HL-60/S4 treated with retinoic acid at 250 ng/mL for 4 days and 3 days (cell line): Measurements from ENCODE around the gene TMEM187.

Experiments
- in situ Hi-C: fragments of 300-500 bp; cut with MboI; formaldehyde crosslinking; loops from 2 replicates; pipeline ENCODE4 v1.7.0; 2022; ENCODE audit warnings: low sequenced_read_pairs

The TMEM187 gene

DNA sequence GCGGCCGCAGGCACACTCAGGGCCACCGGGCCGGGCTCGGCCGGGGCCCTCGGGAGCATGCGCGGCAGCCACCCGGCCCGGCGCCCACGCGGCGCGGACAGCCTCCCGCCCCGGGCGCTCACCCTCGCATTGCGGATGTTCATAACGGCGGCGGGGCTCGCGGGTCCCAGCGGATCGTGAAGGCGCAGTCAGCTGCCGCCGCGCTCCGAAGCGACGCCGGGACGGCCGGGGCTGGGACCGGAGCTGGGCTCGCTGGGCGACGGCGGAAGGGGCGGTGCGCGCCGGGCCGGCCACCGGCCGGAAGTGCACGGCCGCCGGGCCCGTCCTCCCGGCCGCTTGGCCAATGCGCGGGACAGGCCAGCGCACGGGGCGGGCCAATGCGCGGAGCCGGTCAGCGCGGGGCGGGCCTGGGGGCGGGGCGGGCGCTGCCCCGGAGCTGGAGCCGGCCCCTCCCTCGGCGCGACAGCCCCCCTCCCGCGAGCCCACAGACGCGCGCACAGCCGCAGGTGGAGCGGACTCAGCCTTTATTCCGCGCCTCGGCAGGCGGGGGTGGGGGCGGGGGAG is 37.7 kb upstream of the TMEM187 start, which contains the start of gene NAA10:
Gene NAA10 (minus strand): TSS at position 276 of the 564 bp plus-strand sequence. CDS start 133 bp downstream, at position 143.
- in situ Hi-C loops = no loop called here

DNA sequence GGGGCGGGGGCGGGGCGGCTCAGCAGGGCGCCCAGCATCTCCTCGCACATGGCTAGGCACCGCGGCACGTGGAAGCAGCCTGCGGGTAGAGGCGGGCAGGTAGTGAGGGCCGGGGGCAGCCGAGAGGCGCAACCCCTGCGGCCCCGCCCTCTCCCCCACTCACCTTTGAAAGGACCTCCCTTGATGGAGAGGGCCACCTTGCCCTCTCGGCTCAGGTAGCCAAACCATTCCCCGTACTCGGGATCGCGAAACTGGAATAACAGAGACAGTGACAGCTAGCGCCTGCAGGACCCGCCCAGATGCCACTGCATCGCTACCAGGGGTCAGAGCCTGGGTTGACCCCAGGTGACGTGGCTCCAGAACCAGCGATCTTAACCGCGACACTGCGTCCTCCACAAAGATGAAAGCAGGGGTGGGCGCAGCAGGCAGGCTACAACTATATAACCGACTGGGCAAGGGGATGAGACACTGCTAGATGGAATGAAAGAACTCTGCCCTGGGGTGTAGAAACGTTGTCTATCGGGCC is 37.2 kb upstream of the TMEM187 start:
- in situ Hi-C loops = no loop called here

DNA sequence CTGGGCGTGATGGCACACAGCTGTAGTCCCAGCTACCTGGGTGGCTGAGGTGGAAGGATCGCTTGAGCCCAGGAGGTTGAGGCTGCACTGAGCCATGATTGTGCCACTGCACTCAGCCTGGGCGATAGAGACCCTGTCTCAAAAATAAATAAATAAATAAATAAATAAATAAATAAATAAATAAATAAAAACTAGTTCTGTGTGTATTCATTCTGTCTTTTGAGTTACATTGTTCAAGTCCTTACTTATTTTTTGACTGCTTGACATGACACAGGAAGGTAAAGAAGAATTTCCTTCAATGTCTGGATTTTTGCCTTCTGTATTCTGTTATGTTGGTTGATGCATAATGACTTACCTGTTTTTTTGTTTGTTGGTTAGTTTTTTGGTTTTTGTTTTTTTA is 35.5 kb upstream of the TMEM187 start:
- in situ Hi-C loops = no loop called here

DNA sequence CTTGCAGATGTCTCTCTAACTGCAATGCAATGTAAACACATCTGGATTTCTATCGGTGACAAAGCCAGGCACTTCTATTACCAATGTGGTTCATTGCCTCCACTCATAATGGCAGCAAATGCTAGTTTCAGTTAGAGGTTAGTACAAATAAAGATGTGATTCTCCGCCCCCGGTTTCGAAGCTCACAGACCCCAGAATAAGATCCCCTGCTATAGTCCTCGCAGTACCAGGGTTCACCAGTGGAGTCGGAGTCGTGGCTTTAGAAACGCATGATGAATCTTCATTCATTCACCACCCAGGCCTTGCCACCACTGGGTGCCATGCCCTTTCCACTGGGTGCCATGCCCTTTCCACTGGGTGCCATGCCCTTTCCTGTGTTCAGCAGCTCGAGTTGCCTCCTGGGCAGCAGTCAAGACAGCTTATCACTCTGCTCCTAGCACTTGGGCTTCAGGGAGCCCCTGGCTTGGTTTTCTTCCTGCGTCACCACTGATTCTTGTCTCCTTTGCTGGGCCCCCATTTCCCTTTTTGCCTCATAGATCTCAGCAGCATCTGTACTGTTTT is 34.2 kb upstream of the TMEM187 start:
- in situ Hi-C loops = no loop called here

- in situ Hi-C loops = no loop called here
Observed at GRCh38 chrX:153939573-153939972, 33.0 kb upstream of the TMEM187 start.

DNA sequence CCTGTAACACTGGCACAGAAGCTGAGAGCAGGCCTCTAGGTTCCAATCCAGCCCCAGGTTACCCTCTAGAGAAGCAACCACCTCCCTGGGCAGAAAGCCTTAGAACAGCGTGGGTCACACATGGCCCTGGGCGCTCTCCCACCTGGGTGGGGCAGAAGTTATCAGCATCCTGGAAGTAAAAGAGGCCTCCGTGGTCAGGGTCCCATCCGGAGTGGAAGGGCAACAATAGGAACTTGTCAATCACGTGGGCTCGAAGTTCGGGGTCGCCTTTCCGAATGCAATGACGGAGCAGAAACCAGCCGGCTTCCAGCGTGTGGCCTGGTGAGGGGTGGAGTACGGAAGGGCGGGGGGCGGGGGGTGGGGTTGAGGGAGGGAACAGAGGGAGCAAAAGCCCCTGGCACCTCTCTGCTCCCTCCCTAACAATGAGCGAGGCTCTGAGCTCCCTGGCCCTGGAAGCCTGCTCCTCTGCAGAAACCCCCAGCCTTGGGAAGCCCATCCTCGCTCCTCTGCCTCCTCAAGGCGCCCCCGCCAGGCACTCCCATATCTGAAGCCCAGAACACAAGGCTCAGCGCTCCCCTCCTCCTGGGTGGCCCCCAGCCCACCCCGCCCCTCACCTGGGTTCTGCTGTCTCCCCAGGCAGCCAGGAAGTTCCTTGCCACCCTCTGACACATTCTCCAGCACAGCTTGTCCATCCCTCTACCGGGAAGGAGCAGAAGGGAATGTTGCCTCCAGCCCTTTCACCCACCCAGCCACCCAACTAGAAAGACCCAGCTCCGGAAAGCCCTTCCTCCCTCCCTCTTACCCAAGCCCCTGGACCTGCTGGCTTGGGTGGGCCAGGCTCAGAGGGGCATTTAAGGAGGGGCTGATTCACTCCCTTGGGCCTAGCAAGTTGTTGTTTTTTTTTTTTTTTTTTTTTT is 31.0 kb upstream of the TMEM187 start:
- in situ Hi-C loops = no loop called here

GRCh38 chrX:153944140-153944799 is 28.3 kb upstream of the TMEM187 start, which contains the start of gene RENBP:
TSS of gene RENBP (minus strand) at chrX:153944643. CDS start at chrX:153944610, 33 bp downstream.
- in situ Hi-C loops = no loop called here

GRCh38 chrX:153944800-153945150 is 27.8 kb upstream of the TMEM187 start:
- in situ Hi-C loops = no loop called here

DNA sequence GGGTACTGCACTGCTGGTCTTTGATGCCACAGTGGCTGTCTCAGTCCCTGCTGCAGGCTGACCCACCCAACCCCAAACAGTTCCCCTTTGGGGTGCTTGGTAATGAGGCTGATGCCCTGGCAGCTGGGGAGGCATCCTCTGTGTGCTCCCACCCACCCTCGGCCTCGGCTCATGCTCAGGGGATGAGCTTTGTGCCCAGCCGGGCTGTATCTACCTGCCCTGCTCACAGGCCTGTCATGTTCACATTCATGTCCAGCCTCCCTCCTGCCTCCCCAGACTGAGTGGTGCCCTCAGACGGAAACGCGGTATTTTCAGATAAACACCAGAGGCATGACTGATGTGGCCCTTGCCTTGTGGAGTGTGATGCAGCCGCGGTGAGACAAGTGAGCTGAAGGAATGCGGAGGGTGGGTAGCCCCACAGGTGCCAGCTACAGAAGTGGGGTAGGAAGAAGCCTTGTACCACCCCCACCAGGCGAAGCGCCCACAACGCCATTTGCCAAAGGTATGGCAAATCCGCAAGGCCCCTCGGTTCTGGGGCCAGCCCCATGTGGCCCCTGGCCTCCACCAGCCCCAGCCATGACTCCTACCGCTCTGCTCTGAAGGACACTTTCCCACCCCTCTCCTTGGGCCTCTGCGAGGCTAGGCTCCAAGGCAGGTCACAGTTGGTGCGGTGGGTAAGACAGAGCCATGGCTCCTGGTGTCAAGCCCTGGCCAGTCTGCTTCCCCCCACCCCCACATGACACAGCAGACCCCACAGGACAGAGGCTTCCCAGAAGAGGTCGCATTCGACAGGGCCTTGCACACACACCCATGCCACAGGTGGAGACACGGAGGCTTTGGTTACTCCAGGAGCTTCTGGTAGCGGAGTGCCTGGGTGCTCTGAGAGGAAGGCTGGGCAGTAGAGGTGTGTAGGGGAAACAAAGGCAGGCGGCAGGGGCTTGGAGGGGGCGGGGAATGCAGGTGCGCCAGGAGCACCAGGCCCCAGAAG is 26.3 kb upstream of the TMEM187 start:
- in situ Hi-C loops = no loop called here

DNA sequence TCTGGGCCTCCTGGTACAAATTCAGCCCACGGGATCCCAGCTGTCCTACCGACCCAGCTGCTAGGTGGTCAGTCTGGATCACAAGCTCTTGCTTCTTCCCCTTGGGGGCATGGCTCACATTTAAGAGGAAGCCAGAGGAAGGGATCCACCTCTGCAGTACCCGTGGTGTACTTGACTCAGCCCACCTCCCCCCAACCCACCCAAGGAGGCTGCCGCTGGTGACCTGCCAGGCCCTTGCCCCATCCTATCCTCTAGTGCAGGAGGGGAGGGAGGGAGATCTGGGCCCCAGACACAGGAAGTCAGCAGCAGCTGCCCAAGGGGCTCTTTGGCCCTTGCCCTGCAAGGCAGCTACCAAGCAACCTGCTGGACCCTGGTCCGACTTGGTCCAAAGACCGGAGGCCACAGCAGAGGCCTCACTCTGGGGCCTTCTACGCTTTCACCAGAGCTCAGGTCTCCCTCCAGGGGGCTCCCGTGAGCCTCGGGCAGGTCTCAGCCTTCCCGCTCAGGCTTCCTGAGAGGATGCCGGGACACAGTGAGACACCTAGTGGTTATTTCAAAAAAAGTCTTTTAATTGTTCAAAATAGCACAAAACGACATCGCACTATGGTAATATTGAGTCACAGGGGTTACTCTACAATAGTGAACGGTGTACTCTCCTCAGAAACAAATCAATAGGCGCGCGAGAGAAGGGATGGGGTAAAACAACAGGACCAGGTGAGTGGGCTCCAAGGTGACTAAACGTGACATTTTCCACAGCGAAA is 25.4 kb upstream of the TMEM187 start:
- in situ Hi-C loops = no loop called here

GRCh38 chrX:153948002-153948466 is 24.5 kb upstream of the TMEM187 start:
- in situ Hi-C loops = no loop called here

GRCh38 chrX:153948847-153949805 is 23.4 kb upstream of the TMEM187 start:
- in situ Hi-C loops = no loop called here

GRCh38 chrX:153950127-153950526 is 22.4 kb upstream of the TMEM187 start:
- in situ Hi-C loops = no loop called here

DNA sequence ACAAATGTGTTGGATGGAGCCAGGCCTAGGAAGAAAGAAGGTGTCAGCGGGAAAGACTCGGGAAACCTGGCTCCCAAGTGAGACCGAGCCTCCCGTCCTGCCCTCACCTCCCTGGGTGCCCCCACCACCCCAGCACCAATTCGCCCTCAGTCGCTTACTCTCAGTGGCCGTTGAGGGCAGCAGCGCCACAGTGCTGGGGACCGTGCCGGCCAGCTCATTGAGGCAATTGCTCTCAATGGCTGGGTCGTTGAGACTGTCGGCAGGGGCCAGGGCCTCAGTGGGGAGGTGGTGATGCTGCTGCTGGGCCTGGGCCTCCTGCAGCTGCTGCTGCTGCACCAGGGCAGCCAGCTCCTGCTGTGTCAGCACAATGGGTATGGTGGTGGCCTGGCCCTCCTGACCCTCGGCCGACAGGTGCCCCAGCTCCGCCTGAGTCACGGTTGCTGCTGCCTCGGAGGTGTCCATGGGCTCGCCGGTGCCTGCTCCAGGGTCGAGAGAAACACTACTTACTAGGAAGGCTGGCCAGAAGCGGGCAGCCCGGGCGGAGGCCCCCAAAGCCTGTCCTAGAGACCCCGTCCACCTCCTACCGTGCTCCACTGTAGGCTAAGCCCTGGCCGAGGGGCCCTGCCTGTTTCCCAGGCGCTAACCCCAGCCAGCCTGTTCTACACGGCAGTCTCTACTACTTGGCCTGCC is 20.7 kb upstream of the TMEM187 start:
- in situ Hi-C loops = no loop called here

GRCh38 chrX:153952373-153953026 is 20.1 kb upstream of the TMEM187 start:
- in situ Hi-C loops = no loop called here

DNA sequence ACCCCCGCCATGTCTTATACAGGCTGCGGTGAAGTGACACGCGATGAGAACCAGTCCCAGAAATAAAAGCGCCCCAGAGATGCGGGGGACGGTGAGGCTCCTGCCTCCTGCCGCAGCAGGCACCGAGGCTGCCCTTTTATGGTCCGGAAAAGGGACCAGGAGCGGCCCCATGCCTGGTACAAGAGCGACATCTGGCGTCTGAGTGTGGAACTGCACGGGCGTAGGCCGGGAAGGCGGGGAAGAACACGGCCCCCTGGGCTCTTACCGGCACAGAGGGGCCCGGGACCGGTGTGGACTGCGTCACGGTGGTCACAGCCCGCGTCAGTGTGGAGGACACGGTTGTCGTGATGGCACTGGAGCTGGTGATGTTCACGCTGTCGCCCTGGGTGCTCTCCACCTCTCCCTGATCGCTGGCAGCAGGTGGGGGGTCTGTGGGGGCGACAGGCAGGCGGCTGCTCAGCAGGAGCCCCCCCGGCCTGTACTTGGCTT is 19.2 kb upstream of the TMEM187 start:
- in situ Hi-C loops = no loop called here
